ENCODE measurements around the gene ADORA3. TPM values are rescaled to one million over a fixed set of nuclear protein-coding genes. Genes with fewer than 3 reads are reported as not detected.

The ADORA3 gene
- not detected in 5 replicates for total RNA-seq (2022; extraction: Qiagen RNA extraction)

DNA sequence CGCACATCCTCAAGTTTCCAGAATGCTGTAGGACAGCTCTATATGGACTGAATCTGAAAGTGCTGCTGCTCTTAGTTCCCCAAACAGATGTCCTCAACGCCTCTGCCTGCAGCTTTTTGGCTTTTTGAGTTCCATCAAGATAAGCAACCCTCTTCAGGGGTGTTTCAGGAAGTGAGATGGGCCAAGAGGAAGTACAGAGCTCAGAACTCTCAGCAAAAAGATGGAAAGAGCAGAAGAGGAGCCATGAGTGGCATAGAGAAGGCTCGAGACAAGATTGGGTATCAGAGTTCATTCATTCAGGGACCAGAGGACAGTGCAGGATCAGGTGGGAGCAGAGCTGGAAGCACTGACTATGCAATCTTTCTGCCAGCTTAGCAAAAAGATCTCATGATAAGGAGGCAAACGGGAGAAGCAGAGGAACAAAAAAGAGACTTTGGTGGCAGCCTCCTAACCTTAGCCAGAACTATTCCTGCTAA lies at the start of gene ADORA3, which contains the start of gene TMIGD3:
TSS of gene ADORA3 (minus strand) at position 49 of the 476 bp plus-strand sequence. CDS start 279 bp downstream, outside the sequence.
TSS of gene TMIGD3 (minus strand) at position 49 of the 476 bp plus-strand sequence. CDS start 279 bp downstream, outside the sequence.

Other genes with a start within 250 kb of the ADORA3 start
- gene CHIA, start 212.8 kb downstream of the ADORA3 start, total RNA-seq (2022; extraction: Qiagen RNA extraction): not detected in 5 replicates
- 0.80 to 1.2 TPM (median 0.97 TPM) in 5 replicates for gene OVGP1, start 75.9 kb downstream of the ADORA3 start, total RNA-seq (2022; extraction: Qiagen RNA extraction)
- gene WDR77, start 54.4 kb downstream of the ADORA3 start, total RNA-seq (2022; extraction: Qiagen RNA extraction): 33.8 to 50.4 TPM (median 47.0 TPM) in 5 replicates
- 229 to 276 TPM (median 243 TPM) in 5 replicates for gene ATP5PB, start 54.2 kb downstream of the ADORA3 start, total RNA-seq (2022; extraction: Qiagen RNA extraction)
- gene C1orf162, start 29.6 kb downstream of the ADORA3 start, total RNA-seq (2022; extraction: Qiagen RNA extraction): 0.06 to 0.24 TPM (median 0.11 TPM) in 5 replicates
- 0.08 TPM in 1 of 5 replicates, not detected in the others for gene TMIGD3, start within 50 bp of the ADORA3 start, total RNA-seq (2022; extraction: Qiagen RNA extraction)
- 28.7 to 37.1 TPM (median 33.7 TPM) in 5 replicates for gene RAP1A, start 116.2 kb upstream of the ADORA3 start, total RNA-seq (2022; extraction: Qiagen RNA extraction)
- gene INKA2, start 235.8 kb upstream of the ADORA3 start, total RNA-seq (2022; extraction: Qiagen RNA extraction): 1.9 to 2.4 TPM (median 2.1 TPM) in 5 replicates